Activated CD4-positive, alpha-beta T cell treated with anti-CD3 and anti-CD28 coated beads, Interleukin-2, amount 50 U/mL, for 16 hours (primary cell): ENCODE data around the gene NSL1.
"Not testable (repeated sequence)": the region's sequence is repeated elsewhere in the genome, so short reads cannot be mapped to it uniquely, and the experiment has no call there.

Experiments used
- DNase-seq: peaks from one replicate; pipeline ENCODE4 v3.0.0-alpha.2; 2020

The NSL1 gene

DNA sequence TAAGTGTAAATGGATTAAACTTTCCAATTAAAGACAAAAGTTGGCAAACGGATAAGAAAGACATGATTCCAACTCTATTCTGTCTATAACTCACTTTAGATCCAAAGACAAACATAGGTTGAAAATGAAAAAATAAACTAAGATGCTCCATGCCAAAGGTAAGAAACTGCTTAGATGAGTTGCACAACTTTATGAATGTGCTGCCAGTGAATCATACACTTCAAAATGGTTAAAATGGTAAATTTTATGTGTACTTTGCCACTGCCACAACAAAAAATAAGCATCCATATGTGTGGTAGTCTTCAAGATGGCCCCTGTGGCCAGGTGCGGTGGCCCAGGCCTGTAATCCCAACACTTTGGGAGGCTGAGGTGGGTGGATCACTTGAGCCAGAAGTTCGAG, 45.0 kb downstream of the NSL1 start:
- DNase-seq = no peak

DNA sequence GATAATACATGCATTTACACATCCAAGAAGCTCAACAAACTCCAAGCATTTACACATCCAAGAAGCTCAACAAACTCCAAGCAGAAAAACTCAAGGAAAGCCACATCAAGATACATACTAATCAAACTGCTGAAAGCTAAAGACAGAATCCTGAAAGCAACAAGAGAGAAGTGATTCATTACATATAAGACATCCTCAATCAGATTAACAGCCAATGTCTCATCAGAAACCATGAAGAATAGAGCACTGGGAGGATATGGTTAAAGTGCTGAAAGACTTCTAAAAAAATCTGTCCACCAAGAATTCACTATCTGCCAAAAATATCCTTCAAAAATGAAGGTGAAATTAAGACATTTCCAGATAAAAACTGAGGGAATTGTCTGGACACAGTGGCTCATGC, 46.3 kb downstream of the NSL1 start:
- no peak for DNase-seq

GRCh38 chr1:212743901-212744475, 47.6 kb downstream of the NSL1 start:
- DNase-seq = no peak

DNA sequence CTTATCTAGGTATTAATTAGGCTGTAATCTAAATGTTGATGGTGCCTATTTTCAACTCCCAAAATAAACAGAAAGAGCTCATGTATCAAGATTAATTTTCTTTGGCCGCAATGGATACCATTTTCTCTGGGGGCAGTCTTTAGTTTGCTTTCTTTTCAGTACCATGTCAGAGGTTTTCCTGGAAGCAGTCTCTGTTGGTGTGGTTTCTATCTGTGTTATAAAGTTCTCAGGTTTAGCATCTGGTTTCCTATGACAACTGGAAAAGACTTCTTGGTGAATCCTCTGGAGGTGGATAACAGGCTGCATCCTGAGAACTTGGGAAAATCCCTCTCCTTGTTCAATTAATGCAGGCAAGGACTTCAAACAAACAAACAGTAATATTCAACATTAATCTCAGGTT, 53.2 kb downstream of the NSL1 start:
- peak; percentile 83 for DNase-seq

GRCh38 chr1:212737559-212737958, 54.0 kb downstream of the NSL1 start:
- no peak for DNase-seq

DNA sequence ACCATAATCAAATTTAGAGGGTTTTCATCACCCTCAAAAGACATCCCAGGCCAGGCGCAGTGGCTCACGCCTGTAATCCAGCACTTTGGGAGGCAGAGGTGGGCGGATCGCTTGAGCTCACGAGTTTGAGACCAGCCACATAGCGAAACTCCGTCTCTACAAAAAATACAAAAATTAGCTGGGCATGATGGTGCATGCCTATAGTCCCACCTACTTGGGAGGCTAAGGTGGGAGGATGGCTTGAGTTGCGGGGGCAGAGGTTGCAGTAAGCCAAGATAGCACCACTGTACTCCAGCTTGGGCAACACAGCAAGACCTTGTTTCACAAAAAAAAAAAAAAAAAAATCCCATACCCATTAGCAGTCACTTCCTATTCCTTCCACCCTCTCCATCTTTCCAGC, 58.5 kb downstream of the NSL1 start:
- no peak for DNase-seq

DNA sequence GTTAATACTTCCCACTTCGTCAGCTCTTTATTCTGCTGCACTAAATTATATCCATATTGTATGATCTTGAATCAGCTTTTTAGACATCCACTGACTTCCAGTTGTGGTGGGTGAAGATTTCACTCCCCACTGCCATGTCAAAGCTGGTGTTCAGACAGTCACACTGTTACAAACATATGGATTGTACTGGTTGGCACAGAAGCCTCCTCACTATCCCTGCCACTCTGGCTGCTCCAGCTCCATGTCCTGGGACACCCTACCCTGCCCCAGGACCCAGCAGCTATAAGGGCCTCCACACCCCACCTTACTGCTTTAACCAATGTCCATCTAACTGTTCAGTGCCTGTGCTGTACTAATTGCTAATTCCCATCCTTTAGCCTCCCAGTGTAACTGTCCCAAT, 59.9 kb downstream of the NSL1 start:
- DNase-seq = no peak

GRCh38 chr1:212728606-212729005, 63.0 kb downstream of the NSL1 start:
- no peak for DNase-seq

GRCh38 chr1:212727386-212728181, 64.0 kb downstream of the NSL1 start:
- peak; percentile 69 for DNase-seq

- not testable (repeated sequence) for DNase-seq
Measured at GRCh38 chr1:212724679-212725078, 66.9 kb downstream of the NSL1 start.

DNA sequence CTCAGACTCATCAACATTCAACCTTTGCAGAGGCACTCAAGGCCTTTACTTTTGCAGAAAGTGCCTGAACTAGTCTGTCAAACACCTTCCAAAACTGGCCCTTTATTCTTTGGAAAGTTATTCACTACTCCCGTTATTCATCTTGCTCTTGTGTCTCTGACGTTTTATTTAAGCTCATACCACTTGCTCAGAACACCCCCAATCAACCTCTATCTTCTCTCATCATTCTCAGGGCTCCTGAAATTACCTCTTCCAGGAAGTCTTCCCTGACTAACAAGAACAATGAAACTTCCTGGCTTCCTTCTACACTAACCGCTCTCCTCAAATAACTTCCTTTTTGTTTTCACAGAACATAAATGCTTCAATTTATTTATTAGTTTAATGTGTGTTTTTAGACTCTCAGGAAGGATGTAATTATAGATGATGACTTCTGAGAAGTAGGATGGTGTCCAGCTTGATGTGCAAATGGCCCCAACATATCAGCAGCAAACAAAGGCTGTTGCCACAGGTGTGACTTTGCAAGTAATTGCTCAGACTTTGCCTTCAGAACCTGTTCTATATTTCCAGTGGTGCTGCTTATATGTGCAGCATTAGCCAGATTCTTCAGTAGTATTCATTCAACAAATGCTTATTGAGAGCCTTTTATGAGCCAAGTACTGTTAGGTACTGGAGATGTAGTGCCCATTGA, 69.2 kb downstream of the NSL1 start:
- DNase-seq = peak; percentile 80

DNA sequence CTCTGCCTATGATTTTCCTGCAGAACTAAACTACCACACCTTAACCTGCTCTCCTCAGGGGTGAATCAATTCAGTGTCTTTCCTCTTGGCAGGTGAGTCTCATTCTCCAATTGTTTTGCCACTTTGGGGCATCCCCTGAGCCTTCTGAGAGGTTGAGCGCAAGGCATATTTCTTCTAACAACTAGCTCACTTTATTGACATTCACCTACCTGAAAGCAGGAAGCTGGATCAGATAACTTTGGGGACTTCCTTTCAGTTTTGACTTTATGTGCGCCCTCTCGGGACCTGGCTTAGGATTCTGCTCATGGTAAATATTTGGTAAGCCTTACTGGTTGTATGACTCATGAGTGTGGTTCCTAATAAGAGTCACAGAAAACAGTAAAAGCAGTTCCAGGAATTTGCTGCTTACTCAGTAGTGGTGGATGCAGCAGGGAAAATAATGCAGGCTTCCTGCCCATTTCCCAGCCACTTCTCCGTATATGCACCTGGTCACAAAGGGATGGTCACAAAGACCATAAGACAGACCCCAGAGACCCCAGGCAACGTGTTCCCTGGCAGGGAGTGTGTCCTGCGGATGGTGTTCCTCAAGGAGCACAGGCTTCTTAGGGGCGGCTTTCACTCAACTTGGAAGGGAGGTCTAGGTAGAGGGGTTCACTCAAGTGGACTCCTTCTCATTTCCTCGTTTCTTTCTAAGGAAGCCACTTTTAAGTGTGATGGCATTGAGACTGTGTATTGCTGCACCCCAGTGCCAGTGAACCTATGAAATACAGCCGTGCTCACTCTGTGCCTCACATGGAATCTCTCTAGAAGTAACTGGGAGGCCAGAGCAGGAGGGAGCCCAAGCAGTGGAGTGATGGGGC, 70.0 kb downstream of the NSL1 start:
- DNase-seq = peak; percentile 90

DNA sequence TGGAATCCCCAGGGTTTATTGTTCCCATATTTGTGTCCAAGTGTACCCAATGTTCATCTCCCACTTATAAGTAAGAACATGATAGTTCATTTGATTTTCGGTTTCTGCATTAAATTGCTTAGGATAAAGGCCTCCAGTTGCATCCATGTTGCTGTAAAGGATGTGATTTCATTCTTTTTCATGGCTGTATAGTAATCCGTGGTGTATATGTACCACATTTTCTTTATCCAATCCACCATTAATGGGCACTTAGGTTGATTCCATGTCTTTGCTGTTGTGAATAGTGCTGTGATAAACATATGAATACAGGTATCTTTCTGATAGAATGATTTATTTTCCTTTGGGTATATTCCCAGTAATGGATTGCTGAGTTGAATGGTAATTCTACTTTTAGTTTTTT, 71.9 kb downstream of the NSL1 start:
- DNase-seq = no peak

DNA sequence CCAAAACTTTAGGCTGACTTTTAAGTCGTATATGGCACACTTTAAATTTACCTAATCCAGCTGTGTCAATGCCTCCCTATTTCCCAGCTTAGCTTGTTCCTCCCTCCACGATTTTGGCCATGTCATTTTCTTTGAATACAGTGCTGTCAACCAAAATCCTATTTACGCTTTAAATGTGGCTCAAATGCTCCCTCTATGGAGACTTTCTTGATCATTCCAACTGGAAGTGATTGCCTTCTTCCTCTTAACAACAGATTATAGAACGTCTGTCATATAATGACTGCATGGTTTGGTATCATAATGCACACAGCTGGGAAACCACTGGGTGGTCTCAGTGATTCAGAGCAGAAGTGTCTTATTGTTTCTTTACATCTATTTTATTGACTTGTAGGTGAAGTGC, 73.1 kb downstream of the NSL1 start:
- peak; percentile 31 for DNase-seq

GRCh38 chr1:212716161-212716560, 75.4 kb downstream of the NSL1 start:
- DNase-seq = no peak

- no peak for DNase-seq
Measured at GRCh38 chr1:212713465-212714136, 78.0 kb downstream of the NSL1 start.

GRCh38 chr1:212712451-212713303, 78.9 kb downstream of the NSL1 start:
- peak; percentile 67 for DNase-seq

DNA sequence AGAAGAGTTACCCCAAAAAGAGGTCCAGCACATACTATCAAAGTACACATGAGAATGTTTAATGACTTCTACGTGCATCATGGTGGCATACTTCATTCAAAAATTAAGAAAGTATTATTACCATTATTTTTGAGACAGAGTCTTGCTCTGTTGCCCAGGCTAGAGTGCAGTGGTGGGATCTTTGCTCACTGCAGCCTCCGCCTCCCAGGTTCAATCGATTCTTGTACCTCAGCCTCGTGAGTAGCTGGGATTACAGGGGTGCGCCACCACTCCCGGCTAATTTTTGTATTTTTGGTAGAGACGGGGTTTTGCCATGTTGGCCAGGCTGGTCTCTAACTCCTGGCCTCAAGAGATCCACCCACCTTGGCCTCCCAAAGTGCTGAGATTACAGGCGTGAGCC, 79.6 kb downstream of the NSL1 start:
- not testable (repeated sequence) for DNase-seq

DNA sequence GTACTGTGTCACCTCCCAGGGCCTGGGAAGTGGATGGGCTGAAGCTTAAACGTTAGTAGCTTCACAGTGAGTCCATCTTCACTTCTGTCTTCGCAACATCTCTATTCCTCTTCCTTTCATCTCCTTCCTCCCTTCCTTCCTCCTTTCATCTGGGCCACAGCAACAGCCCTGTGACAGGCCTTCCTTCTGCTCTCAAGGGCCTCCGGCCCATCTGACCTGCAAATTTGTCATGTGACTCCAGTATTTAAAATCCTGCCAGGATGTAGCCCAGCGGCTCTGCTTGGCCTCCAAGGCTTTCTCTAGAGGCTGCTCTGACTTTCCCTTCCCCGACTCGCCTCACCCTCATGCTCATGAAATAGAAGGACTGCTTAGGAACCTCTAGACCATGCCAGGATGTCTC, 81.0 kb downstream of the NSL1 start:
- no peak for DNase-seq

DNA sequence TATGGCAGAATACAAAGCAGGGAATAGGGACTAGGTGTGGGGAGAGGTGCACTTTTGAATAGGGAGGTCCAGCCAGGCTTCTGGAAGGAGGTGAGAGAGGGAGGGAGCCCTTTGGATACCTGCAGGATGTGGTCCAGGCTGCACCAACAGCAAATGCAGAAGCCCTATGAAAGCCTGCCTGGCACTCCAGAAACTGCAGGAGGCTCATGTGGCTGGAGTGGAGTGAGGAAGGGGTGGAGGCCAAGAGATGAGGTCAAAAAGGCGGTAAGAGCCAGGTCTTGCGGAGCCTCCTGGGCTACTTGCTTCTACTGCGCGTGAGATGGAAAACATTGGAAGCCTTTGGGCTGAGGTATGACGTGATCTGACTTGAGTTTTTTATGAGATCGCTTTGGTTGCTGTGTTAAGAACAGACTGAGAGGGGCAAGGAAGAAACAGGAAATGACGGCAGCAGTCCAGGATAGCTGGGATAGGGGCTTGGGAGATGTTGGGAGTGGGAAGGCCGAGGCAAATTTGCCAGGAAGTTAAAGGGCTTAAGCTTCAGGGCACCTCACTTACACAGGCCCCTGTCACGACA, 87.5 kb downstream of the NSL1 start:
- DNase-seq = no peak

- no peak for DNase-seq
Measured at GRCh38 chr1:212702672-212703071, 88.9 kb downstream of the NSL1 start.
